Activated T-cell treated with anti-CD3 and anti-CD28 coated beads, Interleukin-2, amount 50 U/mL, for 24 hours (primary cell): ENCODE measurements around the gene UMOD.
A peak's percentile ranks its signal among the peaks of the same experiment; 100 is the strongest.

Source experiments
- DNase-seq: peaks from one replicate; pipeline ENCODE4 v3.0.0-alpha.2; 2020
- H3K27ac Mint-ChIP-seq: 2 replicates; pipeline ENCODE4 v1.8.0; 2020; ENCODE audit warnings: mild to moderate bottlenecking, mixed read lengths
- H3K27me3 Mint-ChIP-seq: 2 replicates; pipeline ENCODE4 v1.8.0; 2020; ENCODE audit warnings: mixed read lengths
- H3K36me3 Mint-ChIP-seq: 2 replicates; pipeline ENCODE4 v1.8.0; 2020; ENCODE audit warnings: low read depth, mixed read lengths
- H3K4me1 Mint-ChIP-seq: 2 replicates; pipeline ENCODE4 v1.8.0; 2020; ENCODE audit warnings: low read depth, mixed read lengths
- H3K4me3 Mint-ChIP-seq: 2 replicates; pipeline ENCODE4 v1.8.0; 2020; ENCODE audit warnings: mild to moderate bottlenecking, moderate library complexity, mixed read lengths
- H3K9me3 Mint-ChIP-seq: 2 replicates; pipeline ENCODE4 v1.8.0; 2020; ENCODE audit warnings: mixed read lengths

Gene UMOD

DNA sequence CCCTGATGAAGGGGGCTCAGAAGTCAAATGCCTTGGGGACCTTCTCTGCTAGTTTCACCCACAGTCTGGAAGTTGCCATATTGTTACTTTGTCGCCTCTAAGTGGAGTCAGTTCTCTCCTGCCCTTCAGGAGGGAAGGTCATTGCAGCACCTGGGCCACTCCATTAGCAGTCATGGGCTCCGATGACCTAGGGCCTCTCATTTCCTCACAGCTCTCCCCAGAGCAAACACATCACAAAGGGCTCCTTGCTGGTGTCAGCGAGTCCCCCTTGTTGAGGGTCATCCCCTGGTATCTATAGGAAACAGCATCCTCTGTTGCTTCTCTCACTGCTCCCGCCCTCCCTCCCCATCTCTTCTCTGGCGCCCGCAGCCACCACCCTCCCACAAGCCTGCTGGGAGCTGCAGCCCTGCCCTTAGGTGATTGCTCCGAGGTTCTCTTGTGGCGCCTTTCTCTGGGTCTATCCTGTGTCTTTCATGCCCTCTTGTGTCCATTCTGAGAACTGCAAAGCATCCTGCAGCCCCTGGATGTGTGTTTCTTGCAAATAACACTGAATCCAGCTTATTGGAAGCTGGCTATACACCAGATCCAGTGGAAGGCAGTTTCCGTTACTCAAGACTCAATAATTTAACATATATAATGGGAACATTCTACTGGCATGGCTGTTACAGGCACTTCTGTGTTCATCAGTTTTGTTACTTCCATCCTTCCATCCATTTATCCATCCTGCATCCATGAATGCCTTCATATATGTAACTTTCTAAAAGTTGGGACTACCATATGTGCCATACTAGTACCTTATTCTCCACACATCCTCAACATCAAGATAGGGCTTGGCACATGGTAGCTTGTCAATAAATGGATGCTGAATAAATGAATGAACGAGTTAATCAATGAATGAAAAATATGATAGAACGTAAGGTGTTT lies 30.9 kb upstream of the UMOD start:
- no peaks in the 10 kb centered on the region for H3K36me3 Mint-ChIP-seq
- no peak overlapping the region for H3K4me3 Mint-ChIP-seq
- peaks cover 21% of the 10 kb centered on the region for H3K27me3 Mint-ChIP-seq
- H3K9me3 Mint-ChIP-seq, result no peaks in the 10 kb centered on the region
- H3K4me1 Mint-ChIP-seq, result no peaks in the 10 kb centered on the region
- peak; percentile 38 for DNase-seq
- H3K27ac Mint-ChIP-seq, result no peak overlapping the region

DNA sequence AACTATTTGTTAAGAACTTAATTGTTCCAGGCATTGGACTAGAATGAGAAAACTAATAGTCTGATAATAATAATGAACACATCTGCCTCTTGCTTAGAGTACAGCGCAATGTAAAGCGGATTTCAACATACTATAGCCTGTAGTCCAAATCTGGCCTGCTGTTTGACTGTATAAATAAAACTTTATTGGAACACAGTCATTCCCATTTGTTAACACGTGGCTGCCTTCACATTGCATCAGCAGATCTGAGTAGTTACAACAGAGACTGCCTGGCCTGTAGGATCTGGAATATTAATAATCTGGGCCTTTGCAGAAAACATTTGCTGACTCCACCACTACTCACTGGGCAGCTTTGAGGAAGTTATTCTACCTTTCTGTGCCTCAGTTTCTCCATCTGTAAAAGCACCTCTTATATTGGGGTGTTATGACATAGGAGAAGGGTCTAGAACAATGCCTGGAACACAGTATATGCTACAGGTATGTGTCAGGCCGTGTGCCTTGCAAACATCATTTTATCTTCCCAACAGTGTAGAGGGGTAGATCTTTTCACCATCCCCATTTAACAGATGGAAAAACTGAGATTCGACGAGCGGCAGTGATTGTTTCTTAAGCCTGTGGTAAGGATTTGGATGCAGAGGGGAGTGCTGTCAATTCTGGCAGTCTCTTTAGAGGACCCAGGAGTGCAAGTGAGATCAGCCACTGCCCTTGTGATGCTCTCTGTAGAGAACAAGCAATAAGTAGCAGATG lies 29.9 kb upstream of the UMOD start:
- no peaks in the 10 kb centered on the region for H3K9me3 Mint-ChIP-seq
- no peaks in the 10 kb centered on the region for H3K36me3 Mint-ChIP-seq
- no peak for DNase-seq
- H3K27ac Mint-ChIP-seq, result no peak overlapping the region
- H3K4me1 Mint-ChIP-seq, result no peaks in the 10 kb centered on the region
- no peak overlapping the region for H3K4me3 Mint-ChIP-seq
- H3K27me3 Mint-ChIP-seq, result peaks cover 17% of the 10 kb centered on the region

DNA sequence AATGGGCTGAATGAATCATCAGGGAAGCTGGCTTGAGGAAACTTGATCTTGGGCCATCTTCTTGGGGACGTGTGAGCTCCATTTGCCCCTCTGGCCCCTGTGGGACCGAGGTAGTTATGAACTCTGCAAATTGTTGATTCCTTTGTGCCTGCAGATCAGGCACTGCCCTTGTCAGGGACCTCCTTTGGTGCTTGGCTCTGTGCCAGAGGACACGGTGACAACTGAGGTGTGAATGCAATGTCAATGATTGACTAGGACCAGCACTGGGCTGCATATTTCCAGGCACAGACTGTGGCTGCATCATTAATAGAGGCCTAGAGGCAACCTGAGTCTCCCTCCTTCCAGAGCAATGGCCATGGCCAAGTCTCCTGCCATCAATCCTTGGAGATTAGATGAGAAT lies 28.3 kb upstream of the UMOD start:
- Mint-ChIP-seq H3K27ac (no peak overlapping the region), H3K27me3 (peaks cover 9% of the 10 kb centered on the region), H3K9me3 (no peaks in the 10 kb centered on the region), H3K36me3 (no peaks in the 10 kb centered on the region), H3K4me1 (no peaks in the 10 kb centered on the region), H3K4me3 (no peak overlapping the region)
- no peak for DNase-seq

- no peak overlapping the region for H3K4me3 Mint-ChIP-seq
- H3K36me3 Mint-ChIP-seq, result no peaks in the 10 kb centered on the region
- no peak overlapping the region for H3K27ac Mint-ChIP-seq
- DNase-seq, result no peak
- H3K9me3 Mint-ChIP-seq, result no peaks in the 10 kb centered on the region
- H3K27me3 Mint-ChIP-seq, result peaks cover 19% of the 10 kb centered on the region
- no peaks in the 10 kb centered on the region for H3K4me1 Mint-ChIP-seq
Observed at GRCh38 chr16:20377181-20377580, 24.7 kb upstream of the UMOD start.

DNA sequence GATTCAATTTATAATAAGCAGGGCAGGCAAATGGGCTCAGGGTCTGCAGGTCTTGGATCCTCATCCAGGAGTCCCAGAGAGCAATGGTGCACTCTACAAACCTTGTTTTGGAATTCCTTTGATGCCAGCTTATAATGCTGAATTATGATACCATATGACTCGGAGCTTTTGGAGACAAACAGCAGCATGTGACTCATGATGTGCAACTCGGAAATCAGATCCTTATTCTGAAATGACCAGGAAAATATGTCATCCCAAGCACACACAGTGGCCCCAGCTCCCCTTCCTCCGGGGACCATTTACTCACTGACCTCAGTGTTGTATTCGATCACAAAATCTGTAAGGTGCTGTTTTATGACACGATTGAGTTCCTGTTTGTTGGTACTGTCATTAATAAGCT lies 20.2 kb upstream of the UMOD start:
- no peak for DNase-seq
- Mint-ChIP-seq H3K4me1 (no peaks in the 10 kb centered on the region), H3K9me3 (no peaks in the 10 kb centered on the region), H3K27me3 (peaks cover 25% of the 10 kb centered on the region), H3K4me3 (no peak overlapping the region), H3K27ac (no peak overlapping the region), H3K36me3 (no peaks in the 10 kb centered on the region)

- no peak overlapping the region for H3K4me3 Mint-ChIP-seq
Observed at GRCh38 chr16:20369452-20370054, 17.0 kb upstream of the UMOD start.

DNA sequence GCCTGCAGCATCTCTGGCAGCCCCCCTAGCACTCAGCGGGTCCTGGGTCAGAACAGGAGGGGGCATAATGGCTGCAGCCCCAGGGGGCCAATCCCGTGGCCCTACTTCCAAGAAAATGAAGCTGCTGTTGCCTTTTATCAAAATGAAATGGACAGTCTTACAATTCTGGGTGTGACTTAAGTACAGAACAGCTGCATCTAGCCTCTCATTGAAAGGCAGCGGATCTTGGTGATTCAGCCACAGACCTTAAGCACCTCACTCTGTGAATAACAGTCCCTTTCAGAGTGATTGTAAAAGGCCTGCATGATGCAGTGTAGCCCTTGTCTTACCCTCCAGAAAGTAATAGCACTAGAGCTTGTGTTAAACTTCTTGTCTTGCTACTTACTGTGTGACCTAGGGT lies 11.5 kb upstream of the UMOD start:
- no peak overlapping the region for H3K27ac Mint-ChIP-seq
- H3K27me3 Mint-ChIP-seq, result peaks cover 19% of the 10 kb centered on the region
- no peak overlapping the region for H3K4me3 Mint-ChIP-seq
- no peaks in the 10 kb centered on the region for H3K9me3 Mint-ChIP-seq
- H3K36me3 Mint-ChIP-seq, result no peaks in the 10 kb centered on the region
- no peak for DNase-seq
- no peaks in the 10 kb centered on the region for H3K4me1 Mint-ChIP-seq

More at GRCh38 chr16:20369452-20370054, 17.0 kb upstream of the UMOD start:
- no peak overlapping the region for H3K27ac Mint-ChIP-seq
- no peaks in the 10 kb centered on the region for H3K9me3 Mint-ChIP-seq
- no peaks in the 10 kb centered on the region for H3K4me1 Mint-ChIP-seq
- no peaks in the 10 kb centered on the region for H3K36me3 Mint-ChIP-seq
- H3K27me3 Mint-ChIP-seq, result peaks cover 23% of the 10 kb centered on the region
- DNase-seq, result no peak

DNA sequence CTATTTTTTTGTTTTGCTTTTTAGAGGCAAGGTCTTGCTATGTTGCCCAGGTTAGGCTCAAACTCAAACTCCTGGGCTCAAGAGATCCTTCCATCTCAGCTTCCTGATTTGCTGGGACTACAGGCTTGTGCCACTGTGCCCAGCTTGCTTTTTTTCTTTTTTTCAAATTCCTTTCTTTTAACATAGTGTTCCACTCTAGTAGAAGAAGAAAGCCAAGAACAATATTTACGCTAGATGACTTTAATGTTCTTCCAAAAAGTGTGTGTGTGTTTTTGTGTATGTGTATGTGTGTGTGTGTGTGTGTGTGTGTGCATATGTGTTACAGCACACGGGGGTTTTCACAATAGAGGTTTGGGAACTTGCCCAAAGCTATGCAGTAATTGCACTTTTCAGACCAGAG lies 10.7 kb upstream of the UMOD start:
- no peak for DNase-seq
- no peaks in the 10 kb centered on the region for H3K36me3 Mint-ChIP-seq
- no peaks in the 10 kb centered on the region for H3K4me1 Mint-ChIP-seq
- no peak overlapping the region for H3K27ac Mint-ChIP-seq
- peaks cover 14% of the 10 kb centered on the region for H3K27me3 Mint-ChIP-seq
- no peak overlapping the region for H3K4me3 Mint-ChIP-seq
- no peaks in the 10 kb centered on the region for H3K9me3 Mint-ChIP-seq

DNA sequence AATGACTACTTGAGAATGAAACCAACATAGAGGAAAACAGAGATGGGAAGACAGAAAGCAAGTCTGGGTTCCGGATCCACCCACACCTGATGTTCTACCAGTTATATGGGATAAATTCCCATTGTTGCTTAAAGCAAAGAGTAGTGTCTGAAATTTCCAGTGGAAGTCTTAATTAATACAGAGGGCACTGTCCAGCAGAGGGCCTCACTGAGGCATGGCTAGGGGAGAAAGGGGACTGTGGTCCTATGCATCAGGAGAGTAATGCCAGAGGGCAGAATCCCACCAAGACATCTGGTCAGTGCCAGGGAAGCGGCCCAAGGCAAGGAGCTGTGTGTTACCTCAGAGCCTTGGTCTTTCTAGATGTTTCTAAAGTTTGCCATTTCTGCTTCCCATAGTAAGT lies 7.5 kb upstream of the UMOD start:
- Mint-ChIP-seq H3K9me3 (no peaks in the 10 kb centered on the region), H3K27ac (no peak overlapping the region), H3K4me1 (no peaks in the 10 kb centered on the region), H3K4me3 (no peak overlapping the region), H3K36me3 (no peaks in the 10 kb centered on the region), H3K27me3 (peaks cover 14% of the 10 kb centered on the region)
- no peak for DNase-seq

DNA sequence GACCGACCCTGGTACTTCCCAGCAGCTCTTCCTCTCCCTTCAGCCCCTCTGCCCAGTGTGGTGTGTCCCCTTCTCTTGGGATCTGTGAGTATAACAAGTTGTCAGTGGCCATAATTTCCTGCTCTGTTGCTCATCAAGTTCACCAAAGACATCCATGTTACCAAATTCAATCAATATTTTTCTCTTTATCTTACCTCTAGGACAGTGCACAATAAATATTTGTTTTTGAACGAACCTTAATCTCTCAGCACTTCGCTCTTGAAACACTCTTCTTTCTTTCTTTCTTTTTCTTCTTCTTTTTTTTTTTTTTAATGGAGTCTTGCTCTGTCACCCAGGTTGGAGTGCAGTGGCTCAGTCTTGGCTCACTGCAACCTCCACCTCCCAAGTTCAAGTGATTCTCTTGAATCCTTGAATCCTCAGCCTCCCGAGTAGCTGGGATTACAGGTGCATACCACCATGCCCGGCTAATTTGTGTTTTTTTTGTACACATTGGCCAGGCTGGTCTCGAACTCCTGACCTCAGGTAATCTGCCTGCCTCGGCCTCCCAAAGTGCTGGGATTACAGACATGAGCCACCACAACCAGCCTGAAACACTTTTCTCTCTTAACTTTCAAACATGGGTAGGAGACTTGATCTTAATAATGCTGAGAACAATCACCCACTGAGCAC lies 2.7 kb upstream of the UMOD start:
- H3K9me3 Mint-ChIP-seq, result no peaks in the 10 kb centered on the region
- H3K4me1 Mint-ChIP-seq, result no peaks in the 10 kb centered on the region
- H3K4me3 Mint-ChIP-seq, result no peak overlapping the region
- no peaks in the 10 kb centered on the region for H3K36me3 Mint-ChIP-seq
- H3K27me3 Mint-ChIP-seq, result peaks cover 19% of the 10 kb centered on the region
- H3K27ac Mint-ChIP-seq, result no peak overlapping the region
- no peak for DNase-seq

GRCh38 chr16:20353379-20353778 lies 864 bp upstream of the UMOD start:
- no peak overlapping the region for H3K27ac Mint-ChIP-seq
- H3K36me3 Mint-ChIP-seq, result no peaks in the 10 kb centered on the region
- no peaks in the 10 kb centered on the region for H3K9me3 Mint-ChIP-seq
- peaks cover 17% of the 10 kb centered on the region for H3K27me3 Mint-ChIP-seq
- H3K4me1 Mint-ChIP-seq, result no peaks in the 10 kb centered on the region
- H3K4me3 Mint-ChIP-seq, result no peak overlapping the region
- DNase-seq, result no peak

DNA sequence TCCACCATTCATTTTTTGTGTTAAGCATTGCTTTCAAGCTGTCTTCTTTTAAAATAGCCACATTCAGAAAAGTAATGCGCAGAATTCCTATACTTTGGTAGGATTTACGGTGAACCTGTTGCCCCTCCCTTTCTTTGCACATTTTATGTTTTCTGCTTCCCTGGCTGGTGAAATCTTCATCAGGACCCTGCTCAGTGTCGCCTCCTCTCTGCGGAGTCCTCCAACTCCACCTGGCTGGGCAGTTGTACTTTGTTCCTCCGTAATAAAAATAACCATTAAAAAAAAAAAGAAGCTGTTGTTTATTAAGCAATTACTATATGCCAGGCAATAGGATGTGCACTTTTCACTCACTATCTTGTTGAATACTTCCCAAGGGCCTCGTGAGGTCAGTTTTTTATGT lies 2.9 kb downstream of the UMOD start:
- H3K27ac Mint-ChIP-seq, result no peak overlapping the region
- H3K36me3 Mint-ChIP-seq, result no peaks in the 10 kb centered on the region
- H3K9me3 Mint-ChIP-seq, result no peaks in the 10 kb centered on the region
- H3K4me3 Mint-ChIP-seq, result no peak overlapping the region
- DNase-seq, result no peak
- H3K4me1 Mint-ChIP-seq, result no peaks in the 10 kb centered on the region
- H3K27me3 Mint-ChIP-seq, result peaks cover 6% of the 10 kb centered on the region

DNA sequence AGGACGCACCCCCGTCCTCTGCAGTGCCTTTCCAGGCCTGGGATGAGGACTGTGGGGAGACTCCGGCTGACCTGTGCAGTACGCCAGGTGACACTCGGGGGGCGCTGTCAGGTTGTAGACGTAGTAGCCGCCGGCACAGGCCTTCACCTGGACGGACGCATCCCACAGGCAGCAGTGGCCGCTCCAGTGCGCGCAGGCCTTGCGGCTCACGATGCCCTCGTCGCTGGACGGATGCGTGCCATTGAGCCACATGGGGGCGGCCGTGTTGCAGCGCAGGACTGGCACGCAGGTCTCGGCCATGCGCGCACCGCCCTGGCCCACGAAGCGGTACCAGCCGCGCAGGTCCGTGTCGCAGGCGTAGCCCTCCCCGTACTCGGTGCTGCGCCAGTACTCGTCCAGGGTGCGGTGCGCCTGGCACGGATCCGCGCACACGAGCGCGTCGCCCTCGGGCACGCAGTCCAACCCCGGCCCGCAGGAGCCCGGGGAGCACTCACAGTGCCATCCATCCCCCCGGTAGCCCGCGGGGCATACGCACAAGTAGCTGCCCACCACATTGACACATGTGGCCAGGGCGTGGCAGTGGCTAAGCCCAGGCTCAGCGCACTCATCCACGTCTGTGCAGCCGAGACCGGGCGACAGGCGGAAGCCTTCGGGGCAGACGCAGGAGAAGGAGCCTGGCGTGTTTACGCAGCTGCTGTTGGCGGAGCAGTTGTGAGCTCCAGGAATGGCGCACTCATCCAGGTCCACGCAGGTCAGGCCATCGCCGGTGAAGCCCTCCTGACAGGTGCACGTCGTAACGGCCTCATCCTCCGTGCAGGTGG lies 3.9 kb downstream of the UMOD start:
- DNase-seq, result no peak
- H3K36me3 Mint-ChIP-seq, result no peaks in the 10 kb centered on the region
- no peaks in the 10 kb centered on the region for H3K4me1 Mint-ChIP-seq
- peaks cover 3% of the 10 kb centered on the region for H3K27me3 Mint-ChIP-seq
- H3K4me3 Mint-ChIP-seq, result no peak overlapping the region
- no peaks in the 10 kb centered on the region for H3K9me3 Mint-ChIP-seq
- no peak overlapping the region for H3K27ac Mint-ChIP-seq
